Neuronal stem cell (in vitro differentiated cells): ENCODE results near the gene RHOA.

Experiments
- DNase-seq: peaks from one replicate; pipeline ENCODE4 v3.0.0-alpha.2; 2013; ENCODE audit warnings: low spot score
- H2AFZ ChIP-seq: one replicate; pipeline ENCODE4 v1.6.1; 2013; ENCODE audit warnings: mild to moderate bottlenecking, low read length, inconsistent platforms
- H2AK5ac ChIP-seq: 2 replicates; pipeline ENCODE4 v1.6.1; 2013; ENCODE audit warnings: low read depth, mild to moderate bottlenecking, inconsistent platforms, low read length, moderate library complexity, mixed read lengths
- H2BK120ac ChIP-seq: 2 replicates; pipeline ENCODE4 v1.6.1; 2013; ENCODE audit warnings: low read depth, mild to moderate bottlenecking, inconsistent platforms, low read length, moderate library complexity, mixed read lengths
- H2BK12ac ChIP-seq: one replicate; pipeline ENCODE4 v1.6.1; 2013; ENCODE audit warnings: low read length, inconsistent platforms
- H2BK15ac ChIP-seq: 2 replicates; pipeline ENCODE4 v1.6.1; 2013; ENCODE audit warnings: mild to moderate bottlenecking, low read length, inconsistent platforms, mixed read lengths
- H2BK5ac ChIP-seq: one replicate; pipeline ENCODE4 v1.6.1; 2013; ENCODE audit warnings: inconsistent platforms, mild to moderate bottlenecking, low read length, moderate library complexity
- H3K14ac ChIP-seq: one replicate; pipeline ENCODE4 v1.6.1; 2013; ENCODE audit warnings: low read length, inconsistent platforms
- H3K18ac ChIP-seq: 2 replicates; pipeline ENCODE4 v1.6.1; 2013; ENCODE audit warnings: low read length, inconsistent platforms
- H3K23ac ChIP-seq: 2 replicates; pipeline ENCODE4 v1.6.1; 2013; ENCODE audit warnings: low read depth, mild to moderate bottlenecking, mixed read lengths, low read length, inconsistent platforms; ENCODE audit not compliant: poor library complexity
- H3K27ac ChIP-seq: replicated peaks from 3 replicates; pipeline ENCODE4 v1.5.1; 2013; ENCODE audit warnings: low read length, inconsistent platforms
- H3K27me3 ChIP-seq, 3 experiments: 2 replicates each; pipeline ENCODE4 v1.6.1; 2013; ENCODE audit warnings: low read length in 3 of 3, mild to moderate bottlenecking in 2 of 3, inconsistent platforms in 1 of 3, low read depth in 1 of 3, mixed read lengths in 1 of 3, moderate library complexity in 1 of 3; ENCODE audit not compliant: control insufficient read depth in 3 of 3, insufficient read depth in 3 of 3
- H3K36me3 ChIP-seq, 2 donors: replicated peaks in 1 of 2; 2 replicates each; pipeline ENCODE4 v1.6.1; 2013; ENCODE audit warnings: low read length in 2 of 2; ENCODE audit not compliant: control insufficient read depth in 2 of 2, insufficient read depth in 2 of 2
- H3K4ac ChIP-seq: 2 replicates; pipeline ENCODE4 v1.6.1; 2013; ENCODE audit warnings: inconsistent platforms, mild to moderate bottlenecking, low read length, moderate library complexity
- H3K4me1 ChIP-seq, 2 donors: 1 replicate in 1 of 2; 2 replicates in 1 of 2; pipeline ENCODE4 v1.6.1; 2013; ENCODE audit warnings: low read length in 2 of 2, low read depth in 1 of 2; ENCODE audit not compliant: control insufficient read depth in 2 of 2, insufficient read depth in 1 of 2
- H3K4me2 ChIP-seq: one replicate; pipeline ENCODE4 v1.6.1; 2013; ENCODE audit warnings: mild to moderate bottlenecking, low read length, inconsistent platforms; ENCODE audit not compliant: insufficient read depth, poor library complexity, severe bottlenecking
- H3K4me3 ChIP-seq, 2 donors: 2 replicates each; pipeline ENCODE4 v1.5.1; 2013; ENCODE audit warnings: low read length in 2 of 2, mild to moderate bottlenecking in 2 of 2, inconsistent platforms in 1 of 2, moderate library complexity in 1 of 2
- H3K79me1 ChIP-seq: one replicate; pipeline ENCODE4 v1.6.1; 2013; ENCODE audit warnings: low read depth, mild to moderate bottlenecking, inconsistent platforms, low read length, moderate library complexity
- H3K9ac ChIP-seq: one replicate; pipeline ENCODE4 v1.6.1; 2013; ENCODE audit warnings: mild to moderate bottlenecking, low read depth, low read length, inconsistent platforms; ENCODE audit not compliant: poor library complexity
- H3K9me3 ChIP-seq, 2 donors: replicated peaks in 1 of 2; 2 replicates each; pipeline versions ENCODE3 to v1.6.1; 2013; ENCODE audit warnings: low read length in 2 of 2, mild to moderate bottlenecking in 2 of 2, inconsistent platforms in 1 of 2, low read depth in 1 of 2, mixed read lengths in 1 of 2, moderate library complexity in 1 of 2; ENCODE audit not compliant: control insufficient read depth in 2 of 2, insufficient read depth in 1 of 2
- H4K8ac ChIP-seq: one replicate; pipeline ENCODE4 v1.6.1; 2013; ENCODE audit warnings: low read depth, mild to moderate bottlenecking, inconsistent platforms, low read length, moderate library complexity
- H4K91ac ChIP-seq: one replicate; pipeline ENCODE4 v1.6.1; 2013; ENCODE audit warnings: low read length, low read depth, mild to moderate bottlenecking, inconsistent platforms; ENCODE audit not compliant: poor library complexity
- WGBS, 2 donors: extraction: QIAGEN DNeasy Blood & Tissue Kit; methylation state at CpG; one replicate each; pipeline ENCODE4 v1.1.7; 2013; ENCODE audit warnings: missing lambda C conversion rate in 2 of 2, mixed read lengths in 1 of 2; ENCODE audit not compliant: insufficient read length in 2 of 2, insufficient replicate concordance in 1 of 2; ENCODE audit errors: extremely low coverage in 2 of 2; 5-methylcytosine and 5-hydroxymethylcytosine counted together

The RHOA gene

DNA sequence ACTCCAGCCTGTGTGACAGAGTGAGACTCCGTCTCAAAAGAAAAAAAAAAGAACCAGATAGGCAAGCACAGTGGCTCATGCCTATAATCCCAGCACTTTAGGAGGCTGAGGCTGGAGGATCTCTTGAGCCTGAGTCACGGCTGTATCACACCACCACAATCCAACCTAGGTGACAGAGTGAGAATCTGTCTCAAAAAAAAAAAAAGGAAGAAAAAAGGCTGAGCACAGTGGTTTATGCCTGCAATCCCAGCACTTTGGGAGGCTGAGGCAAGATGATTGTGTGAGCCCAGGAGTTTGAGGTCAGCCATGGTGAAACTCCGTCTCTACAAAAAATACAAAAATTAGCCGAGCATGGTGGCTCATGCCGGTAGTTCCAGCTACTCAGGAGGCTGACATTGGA, 23.0 kb upstream of the RHOA start:
- H3K9me3 ChIP-seq: no peaks in the 10 kb centered on the region
- H3K4ac ChIP-seq: no peak overlapping the region
- no peak overlapping the region for H2BK120ac ChIP-seq
- H2AFZ ChIP-seq: no peak overlapping the region
- no peak overlapping the region for H2BK12ac ChIP-seq
- H2BK15ac ChIP-seq: no peak overlapping the region
- H3K27me3 ChIP-seq: no peaks in the 10 kb centered on the region
- no peak overlapping the region for H3K14ac ChIP-seq
- no peak overlapping the region for H3K18ac ChIP-seq
- no peak overlapping the region for H3K27ac ChIP-seq
- no peak overlapping the region for H3K4me2 ChIP-seq
- H3K79me1 ChIP-seq: no peaks in the 10 kb centered on the region
- H2BK5ac ChIP-seq: no peak overlapping the region
- H4K8ac ChIP-seq: no peak overlapping the region
- H2AK5ac ChIP-seq: no peak overlapping the region
- DNase-seq: no peak
- H4K91ac ChIP-seq: no peak overlapping the region
- H3K4me3 ChIP-seq: no peak overlapping the region
- H3K9ac ChIP-seq: no peak overlapping the region
- no peak overlapping the region for H3K23ac ChIP-seq
- no CpG with 5 or more reads among the region's 5 CpGs for WGBS, 2 donors
- H3K36me3 ChIP-seq: no peaks in the 10 kb centered on the region
- peaks cover 0 to 2% of the 10 kb centered on the region in 2 donors for H3K4me1 ChIP-seq

GRCh38 chr3:49428752-49429080, 16.9 kb upstream of the RHOA start:
- Histone ChIP-seq H3K4me1 (peaks cover 2 to 4% of the 10 kb centered on the region in 2 donors), H3K18ac (peak overlapping the region; percentile 97), H3K9me3 (no peaks in the 10 kb centered on the region), H4K8ac (no peak overlapping the region), H3K4ac (no peak overlapping the region), H3K27me3 (no peaks in the 10 kb centered on the region), H2BK12ac (no peak overlapping the region), H3K27ac (no peak overlapping the region), H2AK5ac (no peak overlapping the region), H3K79me1 (peaks cover 2% of the 10 kb centered on the region), H3K9ac (peak overlapping the region; percentile 98), H3K36me3 (peaks cover 5 to 21% of the 10 kb centered on the region in 2 donors), H3K4me2 (peak overlapping the region; percentile 80), H2BK120ac (no peak overlapping the region), H2BK5ac (no peak overlapping the region), H2AFZ (peak overlapping the region; percentile 99), H4K91ac (no peak overlapping the region), H3K4me3 (peak overlapping the region; percentile 87 to 99), H2BK15ac (no peak overlapping the region), H3K23ac (no peak overlapping the region), H3K14ac (no peak overlapping the region)
- WGBS, 2 donors: no CpG with 5 or more reads among the region's 9 CpGs
- no peak for DNase-seq

GRCh38 chr3:49427586-49427985, 15.8 kb upstream of the RHOA start:
- Histone ChIP-seq H4K8ac (no peak overlapping the region), H3K4me3 (no peak overlapping the region), H3K9me3 (no peaks in the 10 kb centered on the region), H3K4ac (no peak overlapping the region), H3K23ac (no peak overlapping the region), H3K18ac (no peak overlapping the region), H4K91ac (no peak overlapping the region), H2BK15ac (no peak overlapping the region), H3K27me3 (no peaks in the 10 kb centered on the region), H3K27ac (no peak overlapping the region), H2BK12ac (no peak overlapping the region), H3K14ac (no peak overlapping the region), H2BK120ac (no peak overlapping the region), H2BK5ac (no peak overlapping the region), H3K79me1 (peaks cover 2% of the 10 kb centered on the region), H2AK5ac (no peak overlapping the region), H2AFZ (no peak overlapping the region), H3K36me3 (peaks cover 5 to 21% of the 10 kb centered on the region in 2 donors), H3K4me1 (peaks cover 2 to 8% of the 10 kb centered on the region in 2 donors), H3K4me2 (no peak overlapping the region), H3K9ac (no peak overlapping the region)
- WGBS, 2 donors: no CpG with 5 or more reads among the region's 2 CpGs
- no peak for DNase-seq

DNA sequence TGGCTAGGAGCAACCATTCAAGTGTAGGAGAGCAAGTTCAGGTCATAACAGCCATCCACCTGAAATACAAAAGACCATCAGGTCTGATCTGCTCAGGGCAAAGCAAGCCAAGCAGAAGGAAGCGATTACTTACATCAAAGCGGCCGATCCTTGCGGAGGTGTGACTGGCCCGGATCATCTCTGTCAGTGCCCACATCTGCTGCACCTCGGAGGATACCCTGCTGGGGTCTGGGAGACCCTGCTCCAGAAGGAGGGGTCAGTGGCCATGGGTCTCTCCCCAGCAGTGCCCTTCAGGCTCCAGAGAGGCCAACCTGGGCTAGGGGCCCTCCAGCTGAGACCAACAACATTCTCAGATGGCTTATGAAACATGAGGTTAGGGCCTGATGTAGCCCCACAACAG, 13.0 kb upstream of the RHOA start:
- Histone ChIP-seq H3K79me1 (peaks cover 2% of the 10 kb centered on the region), H3K27ac (no peak overlapping the region), H3K4me1 (peaks cover 0 to 16% of the 10 kb centered on the region in 2 donors), H2AFZ (no peak overlapping the region), H4K8ac (no peak overlapping the region), H3K27me3 (no peaks in the 10 kb centered on the region), H3K14ac (no peak overlapping the region), H3K9ac (no peak overlapping the region), H2BK12ac (no peak overlapping the region), H3K4me2 (no peak overlapping the region), H3K18ac (no peak overlapping the region), H2BK5ac (no peak overlapping the region), H3K23ac (no peak overlapping the region), H3K36me3 (peaks cover 5 to 21% of the 10 kb centered on the region in 2 donors), H2BK120ac (no peak overlapping the region), H3K4me3 (no peak overlapping the region), H2BK15ac (no peak overlapping the region), H3K4ac (no peak overlapping the region), H4K91ac (no peak overlapping the region), H3K9me3 (no peaks in the 10 kb centered on the region), H2AK5ac (no peak overlapping the region)
- no CpG with 5 or more reads among the region's 6 CpGs for WGBS, 2 donors
- DNase-seq: no peak
